GM12801 (cell line): ENCODE results near the gene C11orf65.

Experiments
- TF ChIP-seq, protein P1 (sequence below): IDR thresholded peaks from one replicate; pipeline ENCODE4 v1.5.1; 2011; ENCODE audit warnings: control low read depth; ENCODE audit not compliant: insufficient read length; ENCODE audit errors: extremely low read depth

C11orf65 gene

DNA sequence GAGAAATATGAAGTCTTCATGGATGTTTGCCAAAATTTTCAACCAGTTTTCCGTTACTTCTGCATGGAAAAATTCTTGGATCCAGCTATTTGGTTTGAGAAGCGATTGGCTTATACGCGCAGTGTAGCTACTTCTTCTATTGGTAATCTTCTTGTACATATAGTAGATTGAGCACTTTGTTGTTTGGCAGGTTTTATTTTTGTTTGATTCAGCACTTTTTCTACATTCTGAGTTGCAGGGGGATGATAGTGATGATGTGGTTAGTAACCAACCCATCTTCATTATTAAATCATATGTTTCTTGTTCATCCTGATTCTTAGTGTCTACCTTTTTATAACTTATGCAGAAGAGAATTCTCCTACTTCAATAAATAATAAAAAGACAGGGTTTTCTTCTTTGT is 121.6 kb downstream of the C11orf65 start:
- TF ChIP-seq, protein P1, sequence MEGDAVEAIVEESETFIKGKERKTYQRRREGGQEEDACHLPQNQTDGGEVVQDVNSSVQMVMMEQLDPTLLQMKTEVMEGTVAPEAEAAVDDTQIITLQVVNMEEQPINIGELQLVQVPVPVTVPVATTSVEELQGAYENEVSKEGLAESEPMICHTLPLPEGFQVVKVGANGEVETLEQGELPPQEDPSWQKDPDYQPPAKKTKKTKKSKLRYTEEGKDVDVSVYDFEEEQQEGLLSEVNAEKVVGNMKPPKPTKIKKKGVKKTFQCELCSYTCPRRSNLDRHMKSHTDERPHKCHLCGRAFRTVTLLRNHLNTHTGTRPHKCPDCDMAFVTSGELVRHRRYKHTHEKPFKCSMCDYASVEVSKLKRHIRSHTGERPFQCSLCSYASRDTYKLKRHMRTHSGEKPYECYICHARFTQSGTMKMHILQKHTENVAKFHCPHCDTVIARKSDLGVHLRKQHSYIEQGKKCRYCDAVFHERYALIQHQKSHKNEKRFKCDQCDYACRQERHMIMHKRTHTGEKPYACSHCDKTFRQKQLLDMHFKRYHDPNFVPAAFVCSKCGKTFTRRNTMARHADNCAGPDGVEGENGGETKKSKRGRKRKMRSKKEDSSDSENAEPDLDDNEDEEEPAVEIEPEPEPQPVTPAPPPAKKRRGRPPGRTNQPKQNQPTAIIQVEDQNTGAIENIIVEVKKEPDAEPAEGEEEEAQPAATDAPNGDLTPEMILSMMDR, result no peak

DNA sequence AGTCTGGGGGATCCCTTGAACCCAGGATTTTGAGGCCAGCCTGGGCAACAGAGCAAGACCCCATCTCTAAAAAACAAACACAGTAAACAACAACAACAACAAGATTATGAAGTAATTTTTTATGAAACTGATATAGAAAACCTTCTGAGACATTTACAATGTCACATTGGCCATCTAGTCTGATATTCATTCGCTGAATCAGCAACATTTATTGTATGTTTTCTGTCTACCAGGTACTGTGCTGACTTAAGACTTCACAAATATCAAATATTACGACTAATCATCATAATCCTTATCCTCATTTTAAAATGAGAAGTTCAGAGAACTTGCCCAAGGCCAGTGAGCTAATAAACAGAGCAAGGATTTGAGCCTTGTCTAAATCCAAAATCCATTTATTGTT is 123.6 kb downstream of the C11orf65 start:
- TF ChIP-seq, protein P1, result no peak

DNA sequence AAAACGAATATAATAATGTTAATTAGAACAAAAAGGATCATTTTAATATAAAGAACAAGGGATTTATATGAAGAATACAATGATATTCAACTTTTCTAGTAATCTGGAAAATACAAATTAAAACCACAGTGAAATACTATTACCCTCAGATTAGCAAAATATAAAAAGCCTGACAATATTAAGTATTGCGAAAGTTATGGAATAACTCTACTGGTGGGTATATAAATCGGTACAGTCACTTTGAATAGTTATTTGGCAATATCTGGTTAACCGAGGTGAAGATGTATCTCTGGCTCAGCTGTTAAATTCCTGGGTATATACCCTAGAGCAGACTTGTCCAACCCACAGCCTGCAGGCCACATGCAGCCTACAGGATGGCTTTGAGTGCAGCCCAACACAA is 125.7 kb downstream of the C11orf65 start:
- TF ChIP-seq, protein P1, result no peak

DNA sequence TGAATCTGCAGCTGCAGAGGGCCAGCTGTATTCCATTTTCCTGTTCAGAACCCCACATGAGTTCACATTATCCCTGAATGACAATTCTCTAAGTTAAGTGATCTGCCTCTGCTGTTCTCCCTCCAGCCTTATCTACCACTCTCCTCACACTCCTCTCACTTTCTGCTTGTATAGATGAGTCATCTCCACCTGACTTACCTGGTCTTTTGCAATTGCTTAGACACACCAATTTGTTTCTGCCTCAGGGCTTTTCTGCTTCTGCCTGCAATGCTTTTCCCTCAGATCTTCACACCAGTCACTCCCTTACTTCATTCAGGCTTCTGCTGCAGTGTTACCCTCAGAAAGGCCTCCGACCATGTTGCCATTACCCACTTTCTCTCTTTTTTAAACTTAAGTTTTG is 126.4 kb downstream of the C11orf65 start:
- TF ChIP-seq, protein P1, result no peak

DNA sequence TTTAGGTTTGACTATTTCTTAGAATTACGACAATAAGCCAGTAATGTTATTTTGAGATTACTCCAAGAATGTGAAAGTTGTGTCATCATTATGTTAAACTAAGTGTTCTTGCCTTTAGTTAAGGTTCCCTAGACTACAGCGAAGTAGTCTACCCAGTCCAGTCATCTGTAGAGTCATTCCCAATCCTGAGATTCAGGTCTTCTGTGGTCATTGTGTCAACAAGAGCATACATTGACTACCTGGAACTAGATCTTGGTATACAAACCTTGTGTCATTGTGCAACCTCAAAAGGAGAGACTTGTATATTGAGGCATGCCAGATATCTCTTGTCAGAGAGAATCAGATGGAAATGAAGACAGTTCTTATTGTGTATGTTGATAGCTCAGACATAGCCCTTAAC is 128.6 kb downstream of the C11orf65 start:
- TF ChIP-seq, protein P1, result no peak

DNA sequence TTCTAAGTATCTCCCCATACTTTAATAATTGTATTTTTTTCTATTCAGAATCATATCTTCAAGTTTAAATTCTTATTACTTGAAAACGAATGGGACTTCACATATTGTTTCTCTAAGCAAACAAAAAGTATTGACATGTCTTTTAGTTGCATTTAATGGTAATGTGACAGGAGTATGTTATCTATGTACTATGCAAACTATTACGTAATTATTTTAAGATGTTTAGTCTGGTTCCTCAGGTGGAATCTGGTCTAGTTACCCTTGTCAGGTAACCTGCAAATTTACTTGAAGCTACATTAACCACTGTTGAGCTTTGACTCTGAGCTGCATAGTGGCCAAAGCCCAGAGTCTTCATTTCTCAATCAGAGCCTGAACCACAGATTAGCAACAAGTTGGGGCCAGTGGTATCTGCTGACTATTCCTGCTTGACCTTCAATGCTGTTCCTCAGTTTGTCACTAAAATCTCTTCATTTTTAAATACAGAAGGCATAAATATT is 133.9 kb downstream of the C11orf65 start:
- TF ChIP-seq, protein P1, result no peak
